Endothelial cell (in vitro differentiated cells): ENCODE results near the gene CD24. TPM values are rescaled to one million over a fixed set of nuclear protein-coding genes. Genes with fewer than 3 reads are reported as not detected.
A peak's percentile ranks its signal among the peaks of the same experiment; 100 is the strongest.
"Not testable (repeated sequence)": the region's sequence is repeated elsewhere in the genome, so short reads cannot be mapped to it uniquely, and the experiment has no call there.

ENCODE experiments used
- DNase-seq: peaks from one replicate; pipeline ENCODE4 v3.0.0; 2021; ENCODE audit warnings: low spot score
- H3K27ac Mint-ChIP-seq: one replicate; pipeline ENCODE4 v1.8.0; 2021; ENCODE audit warnings: mixed read lengths, inconsistent platforms; ENCODE audit not compliant: unreplicated experiment
- H3K27me3 Mint-ChIP-seq: one replicate; pipeline ENCODE4 v1.8.0; 2021; ENCODE audit warnings: mild to moderate bottlenecking, moderate library complexity, mixed read lengths, inconsistent platforms; ENCODE audit not compliant: unreplicated experiment
- H3K36me3 Mint-ChIP-seq: one replicate; pipeline ENCODE4 v1.8.0; 2021; ENCODE audit warnings: mild to moderate bottlenecking, low read depth, mixed read lengths, inconsistent platforms; ENCODE audit not compliant: unreplicated experiment
- H3K4me1 Mint-ChIP-seq: one replicate; pipeline ENCODE4 v1.8.0; 2021; ENCODE audit warnings: mild to moderate bottlenecking, mixed read lengths, inconsistent platforms; ENCODE audit not compliant: unreplicated experiment
- H3K4me3 Mint-ChIP-seq: one replicate; pipeline ENCODE4 v1.8.0; 2021; ENCODE audit warnings: mild to moderate bottlenecking, mixed read lengths, inconsistent platforms; ENCODE audit not compliant: unreplicated experiment
- H3K9me3 Mint-ChIP-seq: one replicate; pipeline ENCODE4 v1.8.0; 2021; ENCODE audit warnings: mixed read lengths, inconsistent platforms; ENCODE audit not compliant: unreplicated experiment
- long read RNA-seq: library from polyadenylated mRNA; unstranded; transcript quantifications from one replicate; pipeline ENCODE4 v2.0.0, GENCODE V29; 2020; ENCODE audit not compliant: unreplicated experiment
- total RNA-seq: library from RNA; stranded (reverse); fragmentation: NEBNext Ultra II Directional; extraction: Animal tissue kit (Norgen Biotek cat#: 25700); gene quantifications from one replicate; pipeline ENCODE4 v1.2.1, GENCODE V29; 2021; ENCODE audit not compliant: unreplicated experiment
- TF ChIP-seq, protein P1 (sequence below): fragments of 200-600 bp; sonication (generic); IDR thresholded peaks from one replicate; pipeline ENCODE4 v1.5.0; 2021; ENCODE audit warnings: antibody characterized with exemption; ENCODE audit not compliant: unreplicated experiment

The CD24 gene, protein sequence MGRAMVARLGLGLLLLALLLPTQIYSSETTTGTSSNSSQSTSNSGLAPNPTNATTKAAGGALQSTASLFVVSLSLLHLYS
- 796 TPM for total RNA-seq
- long read RNA-seq, transcript CD24-204 (3 exons, 2,513 nt), result minor isoform, 14 of 566 reads
- long read RNA-seq, transcript CD24-201 (2 exons, 2,180 nt), result major isoform, 534 of 566 reads
- long read RNA-seq, partial matches to known transcripts, result 0 of 566 reads
- long read RNA-seq, other reads (novel, unspliced or antisense), result 18 of 566 reads

DNA sequence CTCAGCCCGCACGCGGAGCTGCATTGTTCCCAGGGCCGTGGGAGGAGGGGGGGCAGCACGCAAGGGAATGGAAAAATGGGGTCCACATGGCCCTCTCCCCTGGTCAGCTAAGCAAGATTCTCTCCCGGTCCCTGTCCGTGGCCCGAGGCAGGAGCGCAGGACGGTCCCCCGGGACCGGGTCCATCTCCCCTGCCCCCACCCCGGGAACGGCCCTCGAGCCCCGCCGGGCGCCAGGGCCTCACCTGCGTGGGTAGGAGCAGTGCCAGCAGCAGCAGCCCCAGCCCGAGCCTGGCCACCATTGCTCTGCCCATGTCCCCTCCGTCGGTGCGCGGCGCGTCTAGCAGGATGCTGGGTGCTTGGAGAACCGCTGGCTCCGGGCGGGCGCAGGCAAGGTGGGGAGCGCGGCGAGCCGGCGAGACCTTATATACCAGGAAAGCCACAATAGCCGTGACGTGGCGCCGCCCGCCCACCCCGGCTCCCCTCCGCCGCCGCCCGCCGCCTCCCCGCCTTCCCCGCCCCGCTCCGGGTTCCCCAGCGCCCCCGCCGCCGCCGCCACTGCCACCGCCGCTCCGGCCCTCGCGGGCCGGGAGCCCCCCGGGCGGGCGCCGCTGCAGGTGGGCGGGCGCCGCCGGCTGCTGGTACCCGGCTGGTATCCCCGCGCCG, at the start of gene CD24:
Gene CD24 (minus strand): TSS at position 394 of the 663 bp plus-strand sequence. CDS start 83 bp downstream, at position 311.
- DNase-seq, result peak; percentile 90
- TF ChIP-seq, protein P1, sequence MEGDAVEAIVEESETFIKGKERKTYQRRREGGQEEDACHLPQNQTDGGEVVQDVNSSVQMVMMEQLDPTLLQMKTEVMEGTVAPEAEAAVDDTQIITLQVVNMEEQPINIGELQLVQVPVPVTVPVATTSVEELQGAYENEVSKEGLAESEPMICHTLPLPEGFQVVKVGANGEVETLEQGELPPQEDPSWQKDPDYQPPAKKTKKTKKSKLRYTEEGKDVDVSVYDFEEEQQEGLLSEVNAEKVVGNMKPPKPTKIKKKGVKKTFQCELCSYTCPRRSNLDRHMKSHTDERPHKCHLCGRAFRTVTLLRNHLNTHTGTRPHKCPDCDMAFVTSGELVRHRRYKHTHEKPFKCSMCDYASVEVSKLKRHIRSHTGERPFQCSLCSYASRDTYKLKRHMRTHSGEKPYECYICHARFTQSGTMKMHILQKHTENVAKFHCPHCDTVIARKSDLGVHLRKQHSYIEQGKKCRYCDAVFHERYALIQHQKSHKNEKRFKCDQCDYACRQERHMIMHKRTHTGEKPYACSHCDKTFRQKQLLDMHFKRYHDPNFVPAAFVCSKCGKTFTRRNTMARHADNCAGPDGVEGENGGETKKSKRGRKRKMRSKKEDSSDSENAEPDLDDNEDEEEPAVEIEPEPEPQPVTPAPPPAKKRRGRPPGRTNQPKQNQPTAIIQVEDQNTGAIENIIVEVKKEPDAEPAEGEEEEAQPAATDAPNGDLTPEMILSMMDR, result no peak
- Mint-ChIP-seq H3K9me3 (no peaks in the 10 kb centered on the region), H3K36me3 (peaks cover 16% of the 10 kb centered on the region), H3K4me3 (peak within 1 kb of the TSS; percentile 93), H3K27me3 (peaks cover 7% of the 10 kb centered on the region), H3K27ac (peak within 1 kb of the TSS; percentile 77), H3K4me1 (peaks cover 14% of the 10 kb centered on the region)

DNA sequence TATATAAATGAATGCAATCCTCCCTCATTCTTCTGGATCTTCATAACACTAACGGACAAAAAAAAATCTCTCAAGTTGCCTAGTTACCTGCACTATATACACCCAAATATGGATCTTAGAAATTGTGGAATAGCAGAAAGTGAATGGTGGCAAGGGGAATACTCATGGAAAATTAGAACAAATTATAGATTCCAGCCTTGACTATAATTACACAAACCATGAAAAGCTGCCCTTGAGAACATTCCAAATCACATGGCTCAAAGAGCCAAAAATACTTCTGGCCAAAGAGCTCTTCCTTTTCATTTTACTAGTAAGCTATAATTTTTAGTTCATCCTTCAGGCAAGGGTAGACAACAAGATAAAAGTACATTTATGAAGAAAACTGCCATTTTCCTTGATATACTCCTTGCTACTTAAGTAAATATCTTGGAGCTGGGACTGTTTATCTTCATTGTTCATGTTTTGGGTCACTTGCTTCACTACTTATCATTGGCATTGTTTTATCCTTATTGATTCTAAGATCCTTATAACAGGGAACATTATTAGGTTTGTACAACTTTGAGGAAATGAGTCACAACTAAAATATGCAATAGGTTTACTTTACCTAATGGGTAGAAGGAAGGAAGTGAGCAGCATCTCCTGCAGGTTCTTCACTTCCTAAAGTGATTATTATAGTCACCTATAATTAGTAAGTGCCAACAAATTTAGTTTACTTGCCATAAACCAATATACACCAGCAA, 47.1 kb upstream of the CD24 start:
- TF ChIP-seq, protein P1, result no peak
- no peak for DNase-seq
- Mint-ChIP-seq H3K27me3 (peaks cover 2% of the 10 kb centered on the region), H3K4me3 (no peak overlapping the region), H3K9me3 (no peaks in the 10 kb centered on the region), H3K27ac (no peak overlapping the region), H3K36me3 (no peaks in the 10 kb centered on the region), H3K4me1 (peaks cover 6% of the 10 kb centered on the region)

DNA sequence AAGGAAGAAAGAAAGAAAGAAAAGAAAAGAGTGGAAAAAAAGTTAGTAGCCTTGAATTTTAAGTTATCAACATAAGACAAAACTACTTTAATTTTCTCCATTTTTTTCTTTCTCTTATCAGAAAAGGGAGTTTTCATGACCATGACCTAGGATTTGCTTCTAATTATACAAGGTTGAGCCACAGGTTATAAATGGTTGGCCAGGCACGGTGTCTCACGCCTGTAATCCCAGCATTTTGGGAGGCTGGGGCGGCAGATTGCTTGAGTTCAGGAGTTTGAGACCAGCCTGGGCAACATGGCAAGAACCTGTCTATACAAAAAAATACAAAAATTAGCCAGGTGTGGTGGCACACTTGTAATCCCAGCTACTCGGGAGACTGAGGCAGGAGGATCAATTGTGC, 45.7 kb upstream of the CD24 start:
- no peak for DNase-seq
- no peak overlapping the region for H3K4me3 Mint-ChIP-seq
- TF ChIP-seq, protein P1, result no peak
- H3K27me3 Mint-ChIP-seq, result peaks cover 2% of the 10 kb centered on the region
- H3K27ac Mint-ChIP-seq, result no peak overlapping the region
- no peaks in the 10 kb centered on the region for H3K36me3 Mint-ChIP-seq
- H3K4me1 Mint-ChIP-seq, result peaks cover 6% of the 10 kb centered on the region
- H3K9me3 Mint-ChIP-seq, result no peaks in the 10 kb centered on the region

DNA sequence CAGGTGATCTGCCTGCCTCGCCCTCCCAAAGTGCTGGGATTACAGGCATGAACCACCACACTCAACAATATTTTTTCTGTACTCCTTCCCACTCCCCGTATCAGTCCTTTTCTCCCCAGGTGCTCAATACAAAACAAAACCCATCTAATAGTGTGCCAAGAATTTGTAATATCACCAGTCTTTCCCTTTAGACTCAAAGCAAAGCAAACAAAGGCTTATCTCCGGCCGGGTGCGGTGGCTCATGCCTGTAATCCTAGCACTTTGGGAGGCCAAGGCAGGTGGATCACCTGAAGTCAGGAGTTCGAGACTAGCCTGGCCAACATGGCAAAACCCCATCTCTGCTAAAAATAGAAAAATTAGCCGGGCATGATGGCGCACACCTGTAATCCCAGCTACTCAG, 45.1 kb upstream of the CD24 start:
- DNase-seq, result not testable (repeated sequence)

DNA sequence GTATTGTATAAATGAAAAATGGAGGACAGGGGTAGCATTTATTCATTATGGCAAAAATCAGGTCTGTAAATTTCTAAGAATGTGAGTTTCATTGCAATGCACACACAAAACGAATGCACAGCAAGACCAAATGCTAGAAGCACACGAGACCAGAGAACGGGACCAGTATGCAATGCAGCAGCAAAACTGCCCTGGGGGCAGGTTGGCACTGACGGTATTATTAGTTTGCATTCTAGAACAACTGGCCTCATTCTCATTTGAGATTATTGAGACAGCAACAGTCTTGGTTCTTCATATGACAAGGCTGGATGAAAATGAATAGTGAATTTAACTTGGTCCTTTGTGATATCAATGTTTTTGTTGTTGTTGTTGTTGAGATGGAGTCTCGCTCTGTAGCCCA, 44.5 kb upstream of the CD24 start:
- DNase-seq, result no peak
- Mint-ChIP-seq H3K27me3 (peaks cover 2% of the 10 kb centered on the region), H3K36me3 (no peaks in the 10 kb centered on the region), H3K9me3 (no peaks in the 10 kb centered on the region), H3K27ac (no peak overlapping the region), H3K4me3 (no peak overlapping the region), H3K4me1 (peaks cover 6% of the 10 kb centered on the region)
- TF ChIP-seq, protein P1, result no peak

More for the DNA sequence above, 45.1 kb upstream of the CD24 start:
- H3K4me3 Mint-ChIP-seq, H3K9me3 Mint-ChIP-seq, H3K27me3 Mint-ChIP-seq, H3K36me3 Mint-ChIP-seq, H3K27ac Mint-ChIP-seq, H3K4me1 Mint-ChIP-seq: not testable (repeated sequence)
